MM.1S (cell line): ENCODE data around the gene NNAT.
"Not testable (repeated sequence)": the region's sequence is repeated elsewhere in the genome, so short reads cannot be mapped to it uniquely, and the experiment has no call there.

ENCODE experiments used
- DNase-seq: peaks from one replicate; pipeline ENCODE4 v3.0.0-alpha.2; 2015
- H2AFZ ChIP-seq: fragments of 300-600 bp; sonication (generic); 2 replicates; pipeline ENCODE4 v1.6.0; 2016; ENCODE audit warnings: antibody characterized with exemption, low read length
- H3F3A ChIP-seq: fragments of 300-600 bp; sonication (generic); 2 replicates; pipeline ENCODE4 v1.6.1; 2016; ENCODE audit warnings: mild to moderate bottlenecking, antibody characterized with exemption, low read length, moderate library complexity, mixed read lengths; ENCODE audit not compliant: insufficient read depth
- H3K27ac ChIP-seq: fragments of 300-600 bp; sonication (generic); 2 replicates; pipeline ENCODE4 v1.5.1; 2016; ENCODE audit warnings: mild to moderate bottlenecking, low read length
- H3K27me3 ChIP-seq: fragments of 300-600 bp; sonication (generic); replicated peaks from 2 replicates; pipeline ENCODE4 v1.6.0; 2016; ENCODE audit warnings: low read length; ENCODE audit not compliant: insufficient read depth
- H3K36me3 ChIP-seq: fragments of 300-600 bp; sonication (generic); replicated peaks from 2 replicates; pipeline ENCODE4 v1.6.1; 2016; ENCODE audit warnings: mild to moderate bottlenecking, low read length, mixed read lengths; ENCODE audit not compliant: insufficient read depth
- H3K4me1 ChIP-seq: fragments of 300-600 bp; sonication (generic); 2 replicates; pipeline ENCODE4 v1.6.1; 2016; ENCODE audit warnings: low read length, mixed read lengths
- H3K4me2 ChIP-seq: fragments of 300-600 bp; sonication (generic); 2 replicates; pipeline ENCODE4 v1.6.0; 2016; ENCODE audit warnings: low read depth, low read length
- H3K4me3 ChIP-seq: fragments of 300-600 bp; sonication (generic); 2 replicates; pipeline ENCODE4 v1.5.1; 2016; ENCODE audit warnings: low read length, mixed read lengths
- H3K79me2 ChIP-seq: fragments of 300-600 bp; sonication (generic); 2 replicates; pipeline ENCODE4 v1.6.1; 2016; ENCODE audit warnings: mixed run types, low read length, mixed read lengths
- H3K9ac ChIP-seq: fragments of 300-600 bp; sonication (generic); 2 replicates; pipeline ENCODE4 v1.6.1; 2016; ENCODE audit warnings: low read length, mixed read lengths
- H3K9me2 ChIP-seq: fragments of 300-600 bp; sonication (generic); replicated peaks from 2 replicates; pipeline ENCODE4 v1.6.1; 2016; ENCODE audit warnings: mild to moderate bottlenecking, low read length, mixed read lengths; ENCODE audit not compliant: insufficient read depth
- H3K9me3 ChIP-seq: fragments of 300-600 bp; sonication (generic); replicated peaks from 2 replicates; pipeline ENCODE4 v1.6.1; 2016; ENCODE audit warnings: mild to moderate bottlenecking, low read length, mixed read lengths; ENCODE audit not compliant: insufficient read depth
- H4K20me1 ChIP-seq: fragments of 300-600 bp; sonication (generic); 2 replicates; pipeline ENCODE4 v1.6.1; 2016; ENCODE audit warnings: mild to moderate bottlenecking, low read length, moderate library complexity, mixed read lengths; ENCODE audit not compliant: insufficient read depth
- CTCF ChIP-seq: fragments of 300-600 bp; sonication (generic); IDR thresholded peaks from 2 replicates; pipeline ENCODE4 v1.5.1; 2016; ENCODE audit warnings: antibody characterized with exemption, low read length, mixed read lengths
- EZH2 ChIP-seq: fragments of 300-600 bp; sonication (generic); optimal IDR thresholded peaks from 2 replicates; pipeline ENCODE3; 2017; ENCODE audit warnings: low read depth, mild to moderate bottlenecking, antibody characterized with exemption, low read length, mixed read lengths
- EZH2phosphoT487 ChIP-seq: fragments of 300-600 bp; sonication (generic); IDR thresholded peaks from 2 replicates; pipeline ENCODE4 v1.6.1; 2018; ENCODE audit warnings: antibody characterized with exemption, low read length

The NNAT gene

GRCh38 chr20:37551660-37552059, 30.6 kb downstream of the NNAT start:
- H3K4me2 ChIP-seq, H3K27ac ChIP-seq, H3K4me3 ChIP-seq, H3K9me2 ChIP-seq, H2AFZ ChIP-seq, H3F3A ChIP-seq, DNase-seq, H3K79me2 ChIP-seq, H3K9me3 ChIP-seq, H3K9ac ChIP-seq, H4K20me1 ChIP-seq, H3K27me3 ChIP-seq, H3K4me1 ChIP-seq, H3K36me3 ChIP-seq: not testable (repeated sequence)

DNA sequence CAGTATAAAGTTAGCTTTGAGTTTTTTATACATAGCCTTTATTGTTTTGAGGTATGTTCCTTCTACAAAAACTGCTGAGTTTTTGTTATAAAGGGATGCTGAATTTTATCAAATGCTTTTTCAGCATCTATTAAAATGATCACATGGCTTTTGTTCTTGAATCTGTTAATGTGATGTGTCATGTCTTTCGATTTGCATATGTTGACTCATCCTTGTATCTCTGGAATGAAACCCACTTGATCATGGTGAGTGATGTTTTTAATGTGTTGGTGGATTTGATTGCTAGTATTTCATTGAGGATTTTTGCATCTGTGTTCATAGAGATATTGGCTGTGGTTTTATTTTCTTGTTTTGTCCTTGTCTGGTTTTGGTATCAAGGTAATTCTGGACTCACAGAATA, 31.4 kb downstream of the NNAT start:
- Histone ChIP-seq H2AFZ (no peak overlapping the region), H3K4me1 (no peaks in the 10 kb centered on the region), H3K36me3 (no peaks in the 10 kb centered on the region), H3K27ac (no peak overlapping the region), H3K4me2 (no peak overlapping the region), H4K20me1 (no peaks in the 10 kb centered on the region), H3K9me3 (no peaks in the 10 kb centered on the region), H3K4me3 (no peak overlapping the region), H3K9ac (no peak overlapping the region), H3F3A (no peaks in the 10 kb centered on the region), H3K79me2 (no peaks in the 10 kb centered on the region), H3K27me3 (no peaks in the 10 kb centered on the region), H3K9me2 (no peaks in the 10 kb centered on the region)
- TF ChIP-seq EZH2 (no peak), CTCF (no peak), EZH2phosphoT487 (no peak)
- no peak for DNase-seq

DNA sequence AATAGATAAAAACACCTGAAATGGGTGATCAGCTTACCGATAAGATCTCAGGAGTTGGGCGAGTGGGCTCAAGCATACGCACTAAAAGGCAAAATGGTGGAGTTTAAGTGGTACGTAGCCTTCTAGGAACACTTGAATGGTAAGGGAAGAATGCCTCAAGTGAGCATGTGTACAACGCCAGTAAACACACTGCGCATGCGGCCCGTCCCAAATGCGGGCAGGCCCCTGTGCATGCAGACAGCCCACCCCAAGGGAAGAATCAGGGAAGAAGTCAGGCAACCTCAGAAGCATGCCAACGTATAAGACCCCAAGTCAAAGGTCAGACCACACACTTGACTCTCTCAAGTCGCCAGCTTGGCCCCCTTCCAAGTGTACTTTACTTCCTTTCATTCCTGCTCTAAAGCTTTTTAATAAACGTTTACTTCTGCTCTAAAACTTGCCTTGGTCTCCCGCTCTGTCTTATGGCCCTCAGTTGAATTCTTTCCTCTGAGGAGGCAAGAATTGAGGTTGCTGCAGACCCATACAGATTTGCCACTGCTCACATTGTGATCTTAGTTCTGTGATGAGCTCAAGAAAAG, 33.8 kb downstream of the NNAT start:
- not testable (repeated sequence) for H3K9me3 ChIP-seq, H3K4me1 ChIP-seq, H3K36me3 ChIP-seq, H3F3A ChIP-seq, H3K4me2 ChIP-seq, H4K20me1 ChIP-seq, H3K27ac ChIP-seq, H3K9ac ChIP-seq, H3K9me2 ChIP-seq, H3K4me3 ChIP-seq, DNase-seq, H3K27me3 ChIP-seq, H3K79me2 ChIP-seq, H2AFZ ChIP-seq

- Histone ChIP-seq H3K27ac (no peak overlapping the region), H3K4me3 (no peak overlapping the region), H3K4me2 (no peak overlapping the region), H2AFZ (no peak overlapping the region), H3K4me1 (no peaks in the 10 kb centered on the region), H3K9me3 (no peaks in the 10 kb centered on the region), H3K9ac (no peak overlapping the region), H3K79me2 (no peaks in the 10 kb centered on the region), H3K36me3 (no peaks in the 10 kb centered on the region), H3K9me2 (no peaks in the 10 kb centered on the region), H4K20me1 (no peaks in the 10 kb centered on the region), H3F3A (no peaks in the 10 kb centered on the region), H3K27me3 (no peaks in the 10 kb centered on the region)
- DNase-seq = no peak
- no peak for TF ChIP-seq CTCF
- no peak for TF ChIP-seq EZH2
- TF ChIP-seq EZH2phosphoT487 = no peak
Measured at GRCh38 chr20:37556538-37556937, 35.5 kb downstream of the NNAT start.
